Trophoblast cell (in vitro differentiated cells and primary cell): ENCODE data around the gene PNPLA7.

Experiments used
- DNase-seq, 2 donors: peaks; one replicate each; pipeline ENCODE4 v3.0.0-alpha.2; 2016
- H2AFZ ChIP-seq: 2 replicates; pipeline ENCODE4 v1.6.1; 2013; ENCODE audit warnings: low read length, moderate library complexity, mild to moderate bottlenecking; ENCODE audit not compliant: insufficient read depth, poor library complexity
- H2AK5ac ChIP-seq: 2 replicates; pipeline ENCODE4 v1.6.1; 2013; ENCODE audit warnings: mild to moderate bottlenecking, low read length
- H2BK120ac ChIP-seq: 2 replicates; pipeline ENCODE4 v1.6.1; 2013; ENCODE audit warnings: low read length, mild to moderate bottlenecking, moderate library complexity; ENCODE audit not compliant: insufficient read depth, poor library complexity
- H2BK12ac ChIP-seq: 2 replicates; pipeline ENCODE4 v1.6.1; 2013; ENCODE audit warnings: mild to moderate bottlenecking, low read length, moderate library complexity
- H2BK5ac ChIP-seq: 2 replicates; pipeline ENCODE4 v1.6.1; 2013; ENCODE audit warnings: low read length, low read depth, moderate library complexity, mild to moderate bottlenecking; ENCODE audit not compliant: poor library complexity
- H3K14ac ChIP-seq: 2 replicates; pipeline ENCODE4 v1.6.1; 2013; ENCODE audit warnings: mild to moderate bottlenecking, low read length
- H3K18ac ChIP-seq: 2 replicates; pipeline ENCODE4 v1.6.1; 2013; ENCODE audit warnings: mild to moderate bottlenecking, low read length
- H3K23ac ChIP-seq: 2 replicates; pipeline ENCODE4 v1.6.1; 2013; ENCODE audit warnings: low read length
- H3K27ac ChIP-seq: 2 replicates; pipeline ENCODE4 v1.5.1; 2013; ENCODE audit warnings: low read depth, mild to moderate bottlenecking, inconsistent platforms, low read length, moderate library complexity
- H3K27me3 ChIP-seq: 2 replicates; pipeline ENCODE4 v1.6.1; 2013; ENCODE audit warnings: inconsistent platforms, mild to moderate bottlenecking, low read length, moderate library complexity; ENCODE audit not compliant: insufficient read depth
- H3K36me3 ChIP-seq, 2 experiments: 1 replicate in 1 of 2; 2 replicates in 1 of 2; pipeline ENCODE4 v1.6.1; 2013; ENCODE audit warnings: low read length in 2 of 2, mild to moderate bottlenecking in 2 of 2, moderate library complexity in 1 of 2; ENCODE audit not compliant: insufficient read depth in 2 of 2, control insufficient read depth in 1 of 2
- H3K4ac ChIP-seq: 2 replicates; pipeline ENCODE4 v1.6.1; 2013; ENCODE audit warnings: low read depth, mild to moderate bottlenecking, low read length, moderate library complexity
- H3K4me1 ChIP-seq, 2 experiments: 1 replicate in 1 of 2; 2 replicates in 1 of 2; pipeline ENCODE4 v1.6.1; 2013; ENCODE audit warnings: low read length in 2 of 2, mild to moderate bottlenecking in 2 of 2, moderate library complexity in 1 of 2; ENCODE audit not compliant: insufficient read depth in 2 of 2, control insufficient read depth in 1 of 2
- H3K4me2 ChIP-seq: 2 replicates; pipeline ENCODE4 v1.6.1; 2013; ENCODE audit warnings: inconsistent platforms, mild to moderate bottlenecking, low read length, moderate library complexity
- H3K4me3 ChIP-seq: 2 replicates; pipeline ENCODE4 v1.5.1; 2013; ENCODE audit warnings: mild to moderate bottlenecking, low read depth, low read length, inconsistent platforms
- H3K79me1 ChIP-seq: one replicate; pipeline ENCODE4 v1.6.1; 2013; ENCODE audit warnings: low read length
- H3K79me2 ChIP-seq: 2 replicates; pipeline ENCODE4 v1.6.1; 2013; ENCODE audit warnings: low read length, mild to moderate bottlenecking; ENCODE audit not compliant: control insufficient read depth, insufficient read depth, poor library complexity
- H3K9ac ChIP-seq: 2 replicates; pipeline ENCODE4 v1.6.1; 2013; ENCODE audit warnings: mild to moderate bottlenecking, low read length
- H3K9me3 ChIP-seq: 2 replicates; pipeline ENCODE4 v1.6.1; 2013; ENCODE audit warnings: low read depth, mild to moderate bottlenecking, control low read depth, inconsistent platforms, low read length; ENCODE audit not compliant: insufficient read depth
- H4K12ac ChIP-seq: 2 replicates; pipeline ENCODE4 v1.6.1; 2013; ENCODE audit warnings: low read depth, mild to moderate bottlenecking, low read length, moderate library complexity
- H4K8ac ChIP-seq: 2 replicates; pipeline ENCODE4 v1.6.1; 2013; ENCODE audit warnings: low read depth, mild to moderate bottlenecking, low read length, moderate library complexity
- H4K91ac ChIP-seq: one replicate; pipeline ENCODE4 v1.6.1; 2013; ENCODE audit warnings: low read depth, mild to moderate bottlenecking, low read length, moderate library complexity
- WGBS: extraction: QIAGEN DNeasy Blood & Tissue Kit; methylation state at CpG from one replicate; pipeline ENCODE4 v1.1.7; 2013; ENCODE audit warnings: missing lambda C conversion rate; ENCODE audit not compliant: insufficient read length, insufficient coverage; ENCODE audit errors: extremely low coverage; 5-methylcytosine and 5-hydroxymethylcytosine counted together

The PNPLA7 gene

DNA sequence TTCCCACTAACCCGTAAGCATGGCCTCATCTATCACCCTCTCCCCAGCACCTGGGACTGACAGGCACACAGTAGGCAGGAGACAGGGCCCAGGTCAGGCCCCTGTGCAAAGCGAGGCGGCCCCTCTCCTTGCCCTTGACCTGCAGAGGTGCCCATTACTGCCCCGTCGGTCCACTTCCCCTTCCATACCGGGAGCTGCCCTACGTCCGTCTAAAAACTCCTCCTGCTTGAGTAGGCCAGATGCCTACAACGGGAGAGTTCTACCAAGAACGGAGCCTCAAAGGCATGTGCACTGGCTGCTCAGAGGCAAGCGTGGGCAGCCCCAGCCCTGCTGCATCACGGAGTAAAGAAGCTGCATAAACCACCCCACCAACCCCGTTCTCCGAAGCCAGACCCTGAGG is 33.1 kb upstream of the PNPLA7 start:
- Histone ChIP-seq H4K8ac (no peak overlapping the region), H3K4ac (no peak overlapping the region), H3K14ac (no peak overlapping the region), H3K9me3 (no peaks in the 10 kb centered on the region), H3K79me1 (peaks cover 3% of the 10 kb centered on the region), H3K27me3 (no peaks in the 10 kb centered on the region), H3K4me3 (no peak overlapping the region), H2AFZ (no peak overlapping the region), H3K79me2 (peaks cover 3% of the 10 kb centered on the region), H3K4me1 (peaks cover 3 to 4% of the 10 kb centered on the region in 2 experiments), H3K18ac (no peak overlapping the region), H2BK12ac (no peak overlapping the region), H3K27ac (no peak overlapping the region), H3K9ac (no peak overlapping the region), H3K4me2 (no peak overlapping the region), H3K36me3 (peaks cover 65 to 67% of the 10 kb centered on the region in 2 experiments), H2BK5ac (no peak overlapping the region), H4K12ac (no peak overlapping the region), H2BK120ac (no peak overlapping the region), H3K23ac (no peak overlapping the region), H2AK5ac (no peak overlapping the region), H4K91ac (no peak overlapping the region)
- no CpG with 5 or more reads among the region's 14 CpGs for WGBS
- DNase-seq: no peak

DNA sequence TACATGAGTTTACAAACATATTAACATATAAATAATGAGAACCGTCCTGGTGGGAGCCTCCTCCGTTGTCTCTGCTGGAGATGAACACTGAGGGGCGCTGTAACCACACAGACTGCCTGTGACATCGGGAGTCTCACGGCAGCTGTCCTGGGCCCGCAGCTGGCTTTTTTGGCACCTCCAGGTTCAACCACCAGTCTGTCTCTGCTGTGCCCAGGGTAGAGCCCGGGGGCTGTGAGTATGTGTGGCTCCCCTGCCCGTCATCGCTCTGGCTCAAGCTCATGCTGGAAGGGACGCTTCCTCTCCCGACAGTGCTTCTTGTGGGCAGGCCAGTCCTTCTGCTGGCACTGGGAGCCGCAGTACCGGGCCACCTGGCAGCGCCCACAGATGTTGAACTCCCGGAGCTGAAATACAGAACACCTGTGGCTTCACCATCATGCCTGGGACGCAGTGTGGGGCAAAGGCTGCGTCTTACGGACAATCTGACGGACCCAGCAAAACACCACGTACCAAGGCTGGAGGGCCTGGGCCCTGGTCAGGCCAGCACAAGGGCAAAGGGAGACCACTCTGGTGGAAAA is 32.2 kb upstream of the PNPLA7 start:
- no peak overlapping the region for H2AK5ac ChIP-seq
- peak in 1 of 2 donors; percentile 8 for DNase-seq
- no peak overlapping the region for H2AFZ ChIP-seq
- no peak overlapping the region for H4K12ac ChIP-seq
- no peak overlapping the region for H3K14ac ChIP-seq
- peaks cover 55 to 57% of the 10 kb centered on the region in 2 experiments for H3K36me3 ChIP-seq
- WGBS: no CpG with 5 or more reads among the region's 20 CpGs
- no peak overlapping the region for H3K4me3 ChIP-seq
- H4K91ac ChIP-seq: no peak overlapping the region
- H2BK120ac ChIP-seq: no peak overlapping the region
- H2BK12ac ChIP-seq: no peak overlapping the region
- H3K9ac ChIP-seq: no peak overlapping the region
- H3K4me1 ChIP-seq: peaks cover 9 to 10% of the 10 kb centered on the region in 2 experiments
- peaks cover 6% of the 10 kb centered on the region for H3K79me2 ChIP-seq
- H3K27ac ChIP-seq: no peak overlapping the region
- H3K4ac ChIP-seq: no peak overlapping the region
- H3K9me3 ChIP-seq: no peaks in the 10 kb centered on the region
- no peaks in the 10 kb centered on the region for H3K27me3 ChIP-seq
- H3K79me1 ChIP-seq: peaks cover 4% of the 10 kb centered on the region
- H4K8ac ChIP-seq: no peak overlapping the region
- H3K23ac ChIP-seq: no peak overlapping the region
- no peak overlapping the region for H2BK5ac ChIP-seq
- no peak overlapping the region for H3K18ac ChIP-seq
- no peak overlapping the region for H3K4me2 ChIP-seq

DNA sequence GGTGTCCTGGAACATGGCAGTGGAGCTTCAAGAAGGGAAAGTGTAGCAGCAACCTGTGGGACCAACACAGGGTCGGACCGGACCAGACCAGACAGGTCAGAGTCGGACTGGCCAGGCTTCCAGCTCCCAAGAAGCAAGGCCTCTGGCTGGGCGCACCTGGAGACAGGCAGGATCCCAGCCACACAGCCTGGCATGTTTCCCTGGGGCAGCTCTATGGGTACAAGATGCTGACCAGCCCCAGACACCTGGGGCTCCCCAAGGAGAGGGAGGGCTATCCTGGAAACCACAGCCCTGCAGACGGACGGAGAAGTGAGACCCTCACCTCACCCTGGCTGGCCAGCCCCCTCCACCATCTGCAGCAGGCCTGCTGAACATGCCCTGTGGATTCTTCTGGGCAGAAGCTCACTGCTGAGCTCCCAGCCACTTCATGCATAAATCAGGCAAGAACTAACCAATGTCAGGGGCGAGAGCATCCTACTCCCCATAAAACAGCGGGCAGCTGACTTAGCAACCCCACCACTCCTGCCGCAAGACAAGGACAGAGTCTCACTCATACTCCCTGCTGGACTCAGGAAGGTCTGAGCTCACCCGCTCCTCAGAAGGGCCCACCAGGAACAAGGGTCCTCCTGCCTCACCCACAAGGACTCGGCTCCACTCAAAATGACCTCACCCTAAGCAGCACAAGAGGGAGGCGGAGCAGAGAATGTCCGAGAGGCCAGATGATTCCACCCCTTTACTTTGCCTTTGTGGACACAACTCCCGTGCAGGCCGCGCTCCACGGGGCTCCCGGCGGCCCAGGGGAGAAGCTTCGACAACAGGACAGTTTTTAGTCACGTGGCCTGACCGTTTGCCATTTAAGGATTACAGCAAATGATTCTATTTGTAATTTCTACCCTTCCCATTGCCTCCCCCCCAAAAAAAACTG is 31.4 kb upstream of the PNPLA7 start:
- no peak overlapping the region for H2BK5ac ChIP-seq
- no peak overlapping the region for H3K4me3 ChIP-seq
- WGBS: no CpG with 5 or more reads among the region's 22 CpGs
- peaks cover 9 to 11% of the 10 kb centered on the region in 2 experiments for H3K4me1 ChIP-seq
- no peaks in the 10 kb centered on the region for H3K27me3 ChIP-seq
- H2BK120ac ChIP-seq: no peak overlapping the region
- H3K79me2 ChIP-seq: peaks cover 6% of the 10 kb centered on the region
- H3K14ac ChIP-seq: no peak overlapping the region
- H3K36me3 ChIP-seq: peaks cover 47 to 50% of the 10 kb centered on the region in 2 experiments
- no peak overlapping the region for H2AK5ac ChIP-seq
- no peak overlapping the region for H4K8ac ChIP-seq
- no peak overlapping the region for H3K4me2 ChIP-seq
- H3K9ac ChIP-seq: no peak overlapping the region
- peaks cover 4% of the 10 kb centered on the region for H3K79me1 ChIP-seq
- H4K91ac ChIP-seq: no peak overlapping the region
- no peak for DNase-seq
- no peak overlapping the region for H3K23ac ChIP-seq
- no peak overlapping the region for H3K4ac ChIP-seq
- no peak overlapping the region for H4K12ac ChIP-seq
- H3K27ac ChIP-seq: no peak overlapping the region
- H3K18ac ChIP-seq: no peak overlapping the region
- H2BK12ac ChIP-seq: no peak overlapping the region
- H2AFZ ChIP-seq: no peak overlapping the region
- no peaks in the 10 kb centered on the region for H3K9me3 ChIP-seq

DNA sequence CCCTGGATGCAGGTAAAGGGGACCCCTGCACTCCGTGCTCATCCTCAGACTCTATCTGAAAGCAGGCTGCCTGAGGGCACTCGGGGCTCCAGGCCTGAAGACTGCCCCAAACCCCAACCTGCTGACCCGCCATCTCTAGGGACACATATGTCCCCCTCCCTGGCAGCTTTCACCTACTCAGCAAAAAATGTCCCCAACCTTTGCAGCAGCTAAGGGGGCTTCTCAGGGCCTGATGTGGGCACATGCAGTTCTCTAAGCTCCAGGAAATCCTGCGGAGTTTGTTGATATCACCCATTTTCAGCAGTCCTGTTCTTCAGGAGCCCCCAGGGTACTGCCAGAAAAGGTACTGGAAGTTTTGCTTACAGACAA is 30.7 kb upstream of the PNPLA7 start:
- H2BK12ac ChIP-seq: no peak overlapping the region
- no peak overlapping the region for H2AK5ac ChIP-seq
- no peak overlapping the region for H3K23ac ChIP-seq
- no peak overlapping the region for H2AFZ ChIP-seq
- no peak overlapping the region for H2BK120ac ChIP-seq
- H4K91ac ChIP-seq: no peak overlapping the region
- peaks cover 44 to 49% of the 10 kb centered on the region in 2 experiments for H3K36me3 ChIP-seq
- H2BK5ac ChIP-seq: no peak overlapping the region
- no peak overlapping the region for H3K4me3 ChIP-seq
- H3K4me2 ChIP-seq: no peak overlapping the region
- H3K14ac ChIP-seq: no peak overlapping the region
- no peak overlapping the region for H4K8ac ChIP-seq
- no peak overlapping the region for H3K27ac ChIP-seq
- H3K9ac ChIP-seq: no peak overlapping the region
- H3K4ac ChIP-seq: no peak overlapping the region
- H4K12ac ChIP-seq: no peak overlapping the region
- DNase-seq: no peak
- no peaks in the 10 kb centered on the region for H3K27me3 ChIP-seq
- H3K4me1 ChIP-seq: peaks cover 9 to 11% of the 10 kb centered on the region in 2 experiments
- H3K18ac ChIP-seq: no peak overlapping the region
- no peaks in the 10 kb centered on the region for H3K9me3 ChIP-seq
- peaks cover 4% of the 10 kb centered on the region for H3K79me1 ChIP-seq
- no CpG with 5 or more reads among the region's 4 CpGs for WGBS
- peaks cover 6% of the 10 kb centered on the region for H3K79me2 ChIP-seq
